GM19467 (cell line): Measurements from ENCODE around the gene MRTO4.
"Not testable (repeated sequence)": the region's sequence is repeated elsewhere in the genome, so short reads cannot be mapped to it uniquely, and the experiment has no call there.

Source experiments
- ATAC-seq: cut with Tn5 transposase; IDR thresholded peaks from one replicate; pipeline ENCODE4 v1.9.1; 2021; ENCODE audit warnings: mild to moderate bottlenecking, moderate library complexity; ENCODE audit not compliant: unreplicated experiment

Gene MRTO4

GRCh38 chr1:19269427-19270342 lies 18.1 kb downstream of the MRTO4 start:
- ATAC-seq, result not testable (repeated sequence)

- not testable (repeated sequence) for ATAC-seq
These were observed 18.7 kb downstream of the MRTO4 start for GRCh38 chr1:19270343-19270730.

- no peak for ATAC-seq
These were observed 20.5 kb downstream of the MRTO4 start for GRCh38 chr1:19272064-19272463.

GRCh38 chr1:19273106-19273843 lies 21.7 kb downstream of the MRTO4 start:
- ATAC-seq, result no peak

- not testable (repeated sequence) for ATAC-seq
These were observed 22.4 kb downstream of the MRTO4 start for GRCh38 chr1:19273844-19274531.

- ATAC-seq, result no peak
These were observed 23.0 kb downstream of the MRTO4 start for GRCh38 chr1:19274636-19275035.

GRCh38 chr1:19283891-19284290 lies 32.3 kb downstream of the MRTO4 start:
- ATAC-seq, result no peak

GRCh38 chr1:19284881-19285280 lies 33.3 kb downstream of the MRTO4 start:
- ATAC-seq, result no peak

- ATAC-seq, result not testable (repeated sequence)
These were observed 33.8 kb downstream of the MRTO4 start for GRCh38 chr1:19285366-19285765.

- not testable (repeated sequence) for ATAC-seq
These were observed 34.2 kb downstream of the MRTO4 start for GRCh38 chr1:19285807-19286206.

- ATAC-seq, result no peak
These were observed 36.0 kb downstream of the MRTO4 start for GRCh38 chr1:19287436-19288185.

- not testable (repeated sequence) for ATAC-seq
These were observed 37.0 kb downstream of the MRTO4 start, which contains the start of gene AKR7A3 for GRCh38 chr1:19288324-19289241. Gene AKR7A3 (minus strand): TSS chr1:19288770. CDS start chr1:19288709, 61 bp downstream.

GRCh38 chr1:19289244-19289643 lies 37.6 kb downstream of the MRTO4 start:
- ATAC-seq, result no peak

- ATAC-seq, result no peak
These were observed 43.0 kb downstream of the MRTO4 start for GRCh38 chr1:19294638-19295037.

GRCh38 chr1:19300211-19300610 lies 48.6 kb downstream of the MRTO4 start:
- ATAC-seq, result no peak

- not testable (repeated sequence) for ATAC-seq
These were observed 52.5 kb downstream of the MRTO4 start for GRCh38 chr1:19304081-19304480.

- ATAC-seq, result no peak
These were observed 54.3 kb downstream of the MRTO4 start for GRCh38 chr1:19305880-19306279.

GRCh38 chr1:19306941-19307340 lies 55.3 kb downstream of the MRTO4 start:
- ATAC-seq, result no peak

GRCh38 chr1:19307794-19308508 lies 56.3 kb downstream of the MRTO4 start:
- ATAC-seq, result no peak
